ENCODE results near the gene MAPK6. TPM values are rescaled to one million over a fixed set of nuclear protein-coding genes. Genes with fewer than 3 reads are reported as not detected.

MAPK6 gene
- total RNA-seq, 3 donors from 2014 or later (not counting 1 experiment from before 2014, with no cell fraction given) = 33.0 to 36.2 (median 33.1) TPM

DNA sequence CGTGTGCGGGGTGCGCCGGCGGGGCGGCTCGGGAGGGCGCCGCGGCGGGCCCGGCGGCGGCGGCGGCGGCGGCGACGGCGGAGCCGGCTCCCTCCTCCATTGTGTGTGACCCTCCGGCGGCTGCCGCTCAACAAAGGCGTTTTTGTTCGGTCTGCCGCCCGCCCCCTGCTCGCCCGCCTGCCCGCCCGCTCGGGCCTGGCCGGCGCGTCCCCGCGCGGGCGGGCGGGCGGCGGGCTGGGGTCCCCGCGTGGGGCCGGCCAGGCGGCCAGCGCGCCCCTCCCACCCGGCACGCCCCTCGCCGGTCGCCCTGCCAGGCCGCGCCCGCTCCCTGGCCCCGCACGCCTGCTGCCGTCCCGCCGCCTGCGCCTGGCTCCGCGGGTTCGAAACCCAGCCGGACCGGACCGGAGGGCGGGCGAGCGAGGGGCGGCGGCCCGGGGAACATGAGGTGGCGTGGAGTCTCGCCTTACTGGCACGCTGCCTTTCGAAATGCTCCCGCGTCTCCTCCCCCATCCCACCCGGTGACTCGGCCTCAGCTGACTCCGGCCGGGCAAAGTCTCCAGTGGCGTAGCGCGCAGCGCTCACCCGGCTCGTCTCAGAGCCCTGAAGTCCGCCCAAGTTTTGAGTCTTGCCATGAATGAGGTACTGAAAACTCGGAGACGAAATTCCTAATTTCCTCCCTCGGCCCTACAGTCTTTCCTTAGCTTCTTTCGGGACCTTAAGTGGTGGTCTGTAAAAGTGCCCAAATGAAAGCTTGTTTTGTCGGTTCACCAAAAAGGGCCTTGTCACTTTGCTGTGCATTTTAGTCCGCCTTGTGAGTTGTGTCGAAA lies 588 bp downstream of the MAPK6 start:
- Histone ChIP-seq H3K36me3 (ENCODE audit: control insufficient read depth, insufficient read depth, low read length) (no peaks in the 10 kb centered on the region), H3K4me3 (ENCODE audit: low read length) (peak overlapping the region; percentile 59), H3K27ac (ENCODE audit: low read length) (peak overlapping the region; percentile 94), H3K27me3 (ENCODE audit: control insufficient read depth, insufficient read depth, low read length) (no peaks in the 10 kb centered on the region), H3K9me3 (ENCODE audit: control insufficient read depth, insufficient read depth, low read length) (no peaks in the 10 kb centered on the region), H3K4me1 (ENCODE audit: control insufficient read depth, insufficient read depth, low read length) (peaks cover 11% of the 10 kb centered on the region)
- ATAC-seq (peak; percentile 54 to 68 (median 64)), DNase-seq (peak; percentile 72 to 73)
- intact Hi-C loops (cut with micrococcal nuclease) = loop anchor here (1.0 kb wide), 1 partner anchor 13 kb away; no protein-coding TSS in a partner anchor
- peak overlapping the region; percentile 95 to 99 for H3K27ac Mint-ChIP-seq
- H3K27me3 Mint-ChIP-seq (ENCODE audit: low read depth in 2 of 2) = peaks cover 0 to 3% of the 10 kb centered on the region in 2 donors
- H3K4me3 Mint-ChIP-seq = peak overlapping the region; percentile 94
- H3K36me3 Mint-ChIP-seq = no peaks in the 10 kb centered on the region
- H3K4me1 Mint-ChIP-seq = peaks cover 32 to 36% of the 10 kb centered on the region in 2 donors
- WGBS (ENCODE audit: insufficient coverage) = under 1% methylated on average over 100 of the region's 100 CpGs
- no peak for TF ChIP-seq CTCF (IDR thresholded peaks at IDR 0.05)
- H3K9me3 Mint-ChIP-seq = no peaks in the 10 kb centered on the region

GRCh38 chr15:52020221-52021085 lies 1.4 kb downstream of the MAPK6 start:
- peak overlapping the region; percentile 74 for H3K27ac ChIP-seq (ENCODE audit: low read length)
- no peak for TF ChIP-seq CTCF (IDR thresholded peaks at IDR 0.05)
- intact Hi-C loops (cut with micrococcal nuclease) = loop anchor here (1.0 kb wide), 2 partner anchors 12 to 49 kb away; partner anchors contain the start of gene LEO1
- Mint-ChIP-seq H3K27me3 (ENCODE audit: low read depth in 2 of 2) (peaks cover 0 to 3% of the 10 kb centered on the region in 2 donors), H3K36me3 (no peaks in the 10 kb centered on the region), H3K4me1 (peaks cover 32 to 36% of the 10 kb centered on the region in 2 donors), H3K4me3 (peak overlapping the region; percentile 92), H3K27ac (peak overlapping the region; percentile 95 to 99), H3K9me3 (no peaks in the 10 kb centered on the region)
- H3K4me1 ChIP-seq (ENCODE audit: control insufficient read depth, insufficient read depth, low read length) = peaks cover 11% of the 10 kb centered on the region
- no peaks in the 10 kb centered on the region for H3K9me3 ChIP-seq (ENCODE audit: control insufficient read depth, insufficient read depth, low read length)
- ATAC-seq = no peak
- peak overlapping the region; percentile 59 for H3K4me3 ChIP-seq (ENCODE audit: low read length)
- no peaks in the 10 kb centered on the region for H3K27me3 ChIP-seq (ENCODE audit: control insufficient read depth, insufficient read depth, low read length)
- WGBS (ENCODE audit: insufficient coverage) = 6% methylated on average over 9 of the region's 10 CpGs
- peak in 1 of 2 donors; percentile 56 for DNase-seq
- no peaks in the 10 kb centered on the region for H3K36me3 ChIP-seq (ENCODE audit: control insufficient read depth, insufficient read depth, low read length)

DNA sequence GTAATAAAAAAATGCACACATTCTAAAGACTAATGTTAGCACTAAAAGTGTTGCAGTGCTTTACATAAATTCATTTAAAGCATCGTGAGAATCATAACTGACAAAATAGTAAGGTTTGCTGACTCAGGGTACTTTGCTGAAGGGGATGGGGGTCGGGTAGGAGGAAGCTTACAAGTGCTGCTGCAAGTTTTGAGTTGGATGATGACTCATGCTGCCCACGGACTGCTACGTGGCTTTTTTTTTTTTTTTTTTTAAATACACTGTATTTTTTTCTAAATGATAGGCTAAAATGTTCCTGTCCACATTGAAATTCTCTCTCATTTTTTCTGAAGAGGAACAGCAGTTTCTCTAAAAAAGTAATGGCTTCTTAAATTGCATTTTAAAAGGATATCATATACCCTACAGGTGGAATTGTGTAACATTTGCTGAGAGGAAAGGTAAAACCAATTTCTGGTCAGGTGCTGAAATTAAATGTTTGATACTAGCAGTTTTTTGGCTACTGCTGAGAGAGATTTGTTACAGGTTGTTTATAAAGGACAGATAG lies 2.2 kb downstream of the MAPK6 start:
- Mint-ChIP-seq H3K9me3 (no peaks in the 10 kb centered on the region), H3K27ac (peak overlapping the region; percentile 95 to 99), H3K36me3 (no peaks in the 10 kb centered on the region), H3K4me3 (peak overlapping the region; percentile 92), H3K4me1 (peaks cover 32 to 36% of the 10 kb centered on the region in 2 donors), H3K27me3 (ENCODE audit: low read depth in 2 of 2) (peaks cover 0 to 3% of the 10 kb centered on the region in 2 donors)
- DNase-seq (peak in 1 of 2 donors; percentile 81), ATAC-seq (peak in 2 of 3 donors; percentile 14 to 39)
- Histone ChIP-seq H3K4me3 (ENCODE audit: low read length) (no peak overlapping the region), H3K36me3 (ENCODE audit: control insufficient read depth, insufficient read depth, low read length) (no peaks in the 10 kb centered on the region), H3K9me3 (ENCODE audit: control insufficient read depth, insufficient read depth, low read length) (no peaks in the 10 kb centered on the region), H3K27me3 (ENCODE audit: control insufficient read depth, insufficient read depth, low read length) (no peaks in the 10 kb centered on the region), H3K27ac (ENCODE audit: low read length) (no peak overlapping the region), H3K4me1 (ENCODE audit: control insufficient read depth, insufficient read depth, low read length) (peaks cover 11% of the 10 kb centered on the region)
- intact Hi-C loops (cut with micrococcal nuclease) = loop anchor here (1.0 kb wide), 1 partner anchor 50 kb away; the partner anchor contains the start of gene LEO1
- 0% methylated on average over 4 of the region's 4 CpGs for WGBS (ENCODE audit: insufficient coverage)
- TF ChIP-seq CTCF (IDR thresholded peaks at IDR 0.05) = no peak

Measured in natural killer cell (primary cell).